ENCODE results near the gene PRDM5.
"Not testable (repeated sequence)": the region's sequence is repeated elsewhere in the genome, so short reads cannot be mapped to it uniquely, and the experiment has no call there.

PRDM5 gene

GRCh38 chr4:120667102-120667501, 255.4 kb downstream of the PRDM5 start:
- H3K27me3 ChIP-seq (replicated peaks in 2 of 5; ENCODE audit: control insufficient read depth in 4 of 5, insufficient read depth in 5 of 5, low read length in 4 of 5): peaks cover 0 to 2% (median 0%) of the 10 kb centered on the region in 5 experiments
- no peak overlapping the region for H3K27ac ChIP-seq (ENCODE audit: insufficient read depth in 1 of 2, low read depth in 1 of 2, low read length in 2 of 2, poor library complexity in 1 of 2, severe bottlenecking in 2 of 2)
- H3K36me3 ChIP-seq (ENCODE audit: control insufficient read depth in 4 of 4, insufficient read depth in 4 of 4, low read length in 3 of 4): no peaks in the 10 kb centered on the region
- ChIA-PET CTCF (no interaction called here), POLR2A (no interaction called here)
- H3K9me3 ChIP-seq (ENCODE audit: control extremely low read depth in 1 of 5, control insufficient read depth in 4 of 5, insufficient read depth in 2 of 5, low read depth in 1 of 5, low read length in 4 of 5): peaks cover 0 to 10% (median 4%) of the 10 kb centered on the region in 5 experiments
- no peak overlapping the region for H3K4me3 ChIP-seq (ENCODE audit: control insufficient read depth in 1 of 7, extremely low read depth in 1 of 7, insufficient read depth in 4 of 7, low read depth in 2 of 7, low read length in 6 of 7)
- WGBS (ENCODE audit: insufficient coverage): 84% methylated on average over 3 of the region's 3 CpGs
- DNase-seq: no peak
- no peaks in the 10 kb centered on the region for H3K4me1 ChIP-seq (ENCODE audit: control extremely low read depth in 1 of 4, control insufficient read depth in 4 of 4, insufficient read depth in 4 of 4, low read length in 3 of 4)

- peaks cover 0 to 2% (median 0%) of the 10 kb centered on the region in 5 experiments for H3K27me3 ChIP-seq (replicated peaks in 2 of 5; ENCODE audit: control insufficient read depth in 4 of 5, insufficient read depth in 5 of 5, low read length in 4 of 5)
- H3K36me3 ChIP-seq (ENCODE audit: control insufficient read depth in 4 of 4, insufficient read depth in 4 of 4, low read length in 3 of 4): no peaks in the 10 kb centered on the region
- H3K27ac ChIP-seq (ENCODE audit: insufficient read depth in 1 of 2, low read depth in 1 of 2, low read length in 2 of 2, poor library complexity in 1 of 2, severe bottlenecking in 2 of 2): no peak overlapping the region
- ChIA-PET CTCF (no interaction called here), POLR2A (no interaction called here)
- peaks cover 0 to 1% (median 0%) of the 10 kb centered on the region in 5 experiments for H3K9me3 ChIP-seq (ENCODE audit: control extremely low read depth in 1 of 5, control insufficient read depth in 4 of 5, insufficient read depth in 2 of 5, low read depth in 1 of 5, low read length in 4 of 5)
- H3K4me1 ChIP-seq (ENCODE audit: control extremely low read depth in 1 of 4, control insufficient read depth in 4 of 4, insufficient read depth in 4 of 4, low read length in 3 of 4): no peaks in the 10 kb centered on the region
- no peak for DNase-seq
- H3K4me3 ChIP-seq (ENCODE audit: control insufficient read depth in 1 of 7, extremely low read depth in 1 of 7, insufficient read depth in 4 of 7, low read depth in 2 of 7, low read length in 6 of 7): no peak overlapping the region
- WGBS (ENCODE audit: insufficient coverage): 100% methylated on average over 1 of the region's 3 CpGs
Measured at GRCh38 chr4:120664851-120665250, 257.7 kb downstream of the PRDM5 start.

GRCh38 chr4:120659616-120660170, 262.8 kb downstream of the PRDM5 start:
- Histone ChIP-seq H3K27me3 (replicated peaks in 2 of 5; ENCODE audit: control insufficient read depth in 4 of 5, insufficient read depth in 5 of 5, low read length in 4 of 5) (peaks cover 0 to 2% (median 0%) of the 10 kb centered on the region in 5 experiments), H3K4me1 (ENCODE audit: control extremely low read depth in 1 of 4, control insufficient read depth in 4 of 4, insufficient read depth in 4 of 4, low read length in 3 of 4) (peaks cover 6 to 15% (median 10%) of the 10 kb centered on the region in 4 experiments), H3K36me3 (ENCODE audit: control insufficient read depth in 4 of 4, insufficient read depth in 4 of 4, low read length in 3 of 4) (no peaks in the 10 kb centered on the region), H3K27ac (ENCODE audit: insufficient read depth in 1 of 2, low read depth in 1 of 2, low read length in 2 of 2, poor library complexity in 1 of 2, severe bottlenecking in 2 of 2) (no peak overlapping the region), H3K9me3 (ENCODE audit: control extremely low read depth in 1 of 5, control insufficient read depth in 4 of 5, insufficient read depth in 2 of 5, low read depth in 1 of 5, low read length in 4 of 5) (peaks cover 0 to 1% (median 0%) of the 10 kb centered on the region in 5 experiments), H3K4me3 (ENCODE audit: control insufficient read depth in 1 of 7, extremely low read depth in 1 of 7, insufficient read depth in 4 of 7, low read depth in 2 of 7, low read length in 6 of 7) (no peak overlapping the region)
- over 99% methylated on average over 7 of the region's 7 CpGs for WGBS (ENCODE audit: insufficient coverage)
- CTCF ChIA-PET: no interaction called here
- DNase-seq: no peak
- POLR2A ChIA-PET: no interaction called here

GRCh38 chr4:120658772-120659171, 263.8 kb downstream of the PRDM5 start:
- no peaks in the 10 kb centered on the region for H3K36me3 ChIP-seq (ENCODE audit: control insufficient read depth in 4 of 4, insufficient read depth in 4 of 4, low read length in 3 of 4)
- H3K27me3 ChIP-seq (replicated peaks in 2 of 5; ENCODE audit: control insufficient read depth in 4 of 5, insufficient read depth in 5 of 5, low read length in 4 of 5): peaks cover 0 to 2% (median 0%) of the 10 kb centered on the region in 5 experiments
- DNase-seq: peak; percentile 42 to 90 (median 83)
- ChIA-PET CTCF (no interaction called here), POLR2A (no interaction called here)
- peak overlapping the region in 2 of 7 experiments; percentile 7 to 25 for H3K4me3 ChIP-seq (ENCODE audit: control insufficient read depth in 1 of 7, extremely low read depth in 1 of 7, insufficient read depth in 4 of 7, low read depth in 2 of 7, low read length in 6 of 7)
- peaks cover 6 to 15% (median 10%) of the 10 kb centered on the region in 4 experiments for H3K4me1 ChIP-seq (ENCODE audit: control extremely low read depth in 1 of 4, control insufficient read depth in 4 of 4, insufficient read depth in 4 of 4, low read length in 3 of 4)
- 0% methylated on average over 2 of the region's 7 CpGs for WGBS (ENCODE audit: insufficient coverage)
- no peak overlapping the region for H3K27ac ChIP-seq (ENCODE audit: insufficient read depth in 1 of 2, low read depth in 1 of 2, low read length in 2 of 2, poor library complexity in 1 of 2, severe bottlenecking in 2 of 2)
- H3K9me3 ChIP-seq (ENCODE audit: control extremely low read depth in 1 of 5, control insufficient read depth in 4 of 5, insufficient read depth in 2 of 5, low read depth in 1 of 5, low read length in 4 of 5): peaks cover 0 to 1% (median 0%) of the 10 kb centered on the region in 5 experiments

DNA sequence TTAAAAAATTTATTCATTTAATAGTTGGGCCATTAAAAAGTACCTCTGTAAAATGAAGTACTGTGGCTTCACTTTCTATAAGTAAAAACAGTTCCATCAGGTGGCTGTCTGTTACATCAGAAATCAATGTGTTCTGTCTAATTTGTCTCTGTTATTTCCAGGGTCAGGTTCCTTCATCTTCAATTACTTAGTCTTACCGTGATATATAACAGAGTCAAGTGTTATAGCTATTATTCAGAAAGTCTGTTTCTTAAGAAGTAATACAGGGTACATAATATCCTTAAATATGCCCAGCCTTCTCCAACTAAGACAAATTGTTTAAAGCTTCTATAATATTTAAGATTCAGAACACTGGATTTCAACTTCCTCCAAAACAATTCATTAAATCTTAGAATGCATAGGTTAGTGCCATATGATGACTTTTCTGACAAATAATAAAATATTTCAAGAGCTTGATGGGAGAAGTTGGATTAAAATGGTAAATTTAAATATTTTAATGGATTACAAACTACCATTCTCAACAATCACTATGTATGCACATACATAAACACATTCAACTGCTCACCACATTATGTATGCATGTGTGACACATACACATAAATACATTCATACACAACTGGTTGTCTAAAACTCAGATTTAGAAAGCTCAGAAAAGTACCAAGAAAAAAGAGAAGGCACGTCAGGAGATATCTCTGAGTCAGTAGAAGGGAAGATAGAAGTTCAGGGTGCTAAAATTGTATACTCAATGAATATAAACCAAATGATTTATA, 268.5 kb downstream of the PRDM5 start:
- no peaks in the 10 kb centered on the region for H3K27me3 ChIP-seq (replicated peaks in 2 of 5; ENCODE audit: control insufficient read depth in 4 of 5, insufficient read depth in 5 of 5, low read length in 4 of 5)
- ChIA-PET POLR2A (no interaction called here), CTCF (no interaction called here)

GRCh38 chr4:120648336-120648735, 274.2 kb downstream of the PRDM5 start:
- POLR2A ChIA-PET; H3K27me3 ChIP-seq (replicated peaks in 2 of 5; ENCODE audit: control insufficient read depth in 4 of 5, insufficient read depth in 5 of 5, low read length in 4 of 5); H3K9me3 ChIP-seq (ENCODE audit: control extremely low read depth in 1 of 5, control insufficient read depth in 4 of 5, insufficient read depth in 2 of 5, low read depth in 1 of 5, low read length in 4 of 5); DNase-seq; H3K27ac ChIP-seq (ENCODE audit: insufficient read depth in 1 of 2, low read depth in 1 of 2, low read length in 2 of 2, poor library complexity in 1 of 2, severe bottlenecking in 2 of 2); CTCF ChIA-PET; H3K36me3 ChIP-seq (ENCODE audit: control insufficient read depth in 4 of 4, insufficient read depth in 4 of 4, low read length in 3 of 4); H3K4me1 ChIP-seq (ENCODE audit: control extremely low read depth in 1 of 4, control insufficient read depth in 4 of 4, insufficient read depth in 4 of 4, low read length in 3 of 4); H3K4me3 ChIP-seq (ENCODE audit: control insufficient read depth in 1 of 7, extremely low read depth in 1 of 7, insufficient read depth in 4 of 7, low read depth in 2 of 7, low read length in 6 of 7): not testable (repeated sequence)
- WGBS (ENCODE audit: insufficient coverage): 93% methylated on average over 7 of the region's 10 CpGs

More for the DNA sequence above, 268.5 kb downstream of the PRDM5 start:
- DNase-seq: no peak
- no peak overlapping the region for H3K4me3 ChIP-seq (ENCODE audit: control insufficient read depth in 1 of 7, extremely low read depth in 1 of 7, insufficient read depth in 4 of 7, low read depth in 2 of 7, low read length in 6 of 7)
- H3K4me1 ChIP-seq (ENCODE audit: control extremely low read depth in 1 of 4, control insufficient read depth in 4 of 4, insufficient read depth in 4 of 4, low read length in 3 of 4): peaks cover 6 to 9% (median 8%) of the 10 kb centered on the region in 4 experiments
- no peaks in the 10 kb centered on the region for H3K36me3 ChIP-seq (ENCODE audit: control insufficient read depth in 4 of 4, insufficient read depth in 4 of 4, low read length in 3 of 4)
- no peak overlapping the region for H3K27ac ChIP-seq (ENCODE audit: insufficient read depth in 1 of 2, low read depth in 1 of 2, low read length in 2 of 2, poor library complexity in 1 of 2, severe bottlenecking in 2 of 2)
- WGBS (ENCODE audit: insufficient coverage): no CpG with 5 or more reads among the region's 2 CpGs
- no peaks in the 10 kb centered on the region for H3K9me3 ChIP-seq (ENCODE audit: control extremely low read depth in 1 of 5, control insufficient read depth in 4 of 5, insufficient read depth in 2 of 5, low read depth in 1 of 5, low read length in 4 of 5)

Data from common myeloid progenitor, CD34-positive (primary cell).